ENCODE results near the gene LZTFL1.
"Not testable (repeated sequence)": the region's sequence is repeated elsewhere in the genome, so short reads cannot be mapped to it uniquely, and the experiment has no call there.

The LZTFL1 gene

GRCh38 chr3:45865563-45865962 is 23.6 kb upstream of the LZTFL1 start:
- no peak for DNase-seq

- DNase-seq: no peak
Measured at GRCh38 chr3:45864760-45865519, 23.0 kb upstream of the LZTFL1 start.

DNA sequence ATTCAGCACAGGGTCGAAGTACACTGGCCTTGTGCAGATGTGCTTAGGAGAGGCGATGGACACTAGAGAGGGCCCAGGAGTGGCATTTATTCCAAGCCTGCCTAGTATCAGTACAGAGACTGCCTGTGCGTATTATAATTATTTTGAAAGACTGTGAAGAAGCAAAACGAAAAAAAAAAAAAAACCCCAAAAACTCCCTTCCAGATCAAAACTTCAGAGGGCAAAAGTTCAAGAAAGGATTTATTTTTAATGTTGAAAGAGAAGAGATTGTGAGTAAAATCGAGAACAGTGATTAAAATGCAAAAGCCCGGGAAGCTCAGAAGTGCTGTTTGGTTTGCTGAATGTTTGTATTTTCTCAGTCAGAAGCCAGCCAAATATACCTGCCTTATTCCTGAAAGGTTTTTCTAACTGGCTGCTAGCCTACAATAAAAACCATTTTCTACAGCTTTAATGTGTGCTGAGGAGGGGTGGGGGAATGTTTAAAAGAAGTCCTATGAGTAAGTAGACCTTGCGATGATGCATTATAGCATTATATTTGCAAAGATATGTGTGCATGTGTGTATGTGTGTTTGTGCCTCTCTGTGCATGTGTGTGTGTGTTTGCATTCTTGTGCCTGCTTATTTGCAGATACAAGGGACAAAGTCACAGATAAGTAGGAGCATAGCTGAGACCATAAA is 19.3 kb upstream of the LZTFL1 start:
- no peak for DNase-seq

GRCh38 chr3:45860481-45860880 is 18.6 kb upstream of the LZTFL1 start:
- DNase-seq: no peak

- no peak for DNase-seq
Measured at GRCh38 chr3:45858809-45859543, 17.1 kb upstream of the LZTFL1 start.

- not testable (repeated sequence) for DNase-seq
Measured at GRCh38 chr3:45857024-45857423, 15.1 kb upstream of the LZTFL1 start.

DNA sequence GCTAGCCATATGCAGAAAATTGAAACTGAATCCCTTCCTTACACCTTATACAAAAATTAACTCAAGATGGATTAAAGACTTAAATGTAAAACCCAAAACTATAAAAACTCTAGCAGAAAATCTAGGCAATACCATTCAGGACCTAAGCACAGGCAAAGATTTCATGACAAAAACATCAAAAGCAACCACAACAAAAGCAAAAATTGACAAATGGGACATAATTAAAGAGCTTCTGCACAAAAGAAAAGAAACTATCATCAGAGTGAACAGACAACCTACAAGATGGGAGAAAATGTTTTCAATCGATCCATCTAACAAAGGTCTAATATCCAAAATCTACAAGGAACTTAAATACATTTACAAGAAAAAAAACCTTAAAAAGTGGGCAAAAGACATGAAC is 14.4 kb upstream of the LZTFL1 start:
- DNase-seq: not testable (repeated sequence)

- DNase-seq: no peak
Measured at GRCh38 chr3:45852828-45853227, 10.9 kb upstream of the LZTFL1 start.

DNA sequence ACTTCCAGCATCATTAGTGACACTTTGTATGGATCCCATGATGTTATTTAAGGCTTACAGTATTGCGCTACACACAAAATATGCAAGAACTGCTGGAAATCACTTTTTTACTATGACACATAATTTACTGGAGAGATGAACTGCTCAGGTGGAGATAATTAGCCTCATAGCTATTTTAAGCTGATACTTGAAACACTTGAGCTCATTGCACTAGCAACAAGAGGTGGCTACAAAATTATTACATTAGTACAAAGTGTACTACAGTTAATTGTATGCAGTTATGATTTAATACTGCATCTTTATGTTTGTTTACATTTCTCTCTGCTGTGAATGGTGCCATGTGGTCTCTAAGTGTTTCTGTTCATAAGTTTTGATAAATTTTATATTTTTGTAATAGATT is 6.5 kb upstream of the LZTFL1 start:
- no peak for DNase-seq

DNA sequence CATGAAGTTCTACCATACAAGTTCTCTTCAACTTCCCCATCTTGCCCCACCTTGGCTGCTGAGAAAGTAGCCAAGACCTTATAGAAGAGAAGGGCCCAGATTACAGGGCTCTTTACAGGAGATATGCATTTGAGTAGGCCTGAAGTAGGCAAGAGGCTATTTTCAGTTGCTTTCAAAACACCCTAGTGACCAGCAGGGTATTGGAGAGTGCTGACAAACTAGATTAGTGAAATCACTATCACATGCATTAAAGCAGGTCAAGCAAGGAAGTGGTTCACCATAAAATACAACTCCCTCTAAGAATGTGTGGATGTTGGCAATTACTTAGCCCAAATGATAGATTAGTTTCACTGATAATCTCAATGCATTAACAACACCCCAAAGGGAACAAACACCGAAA is 2.7 kb upstream of the LZTFL1 start:
- DNase-seq: no peak

DNA sequence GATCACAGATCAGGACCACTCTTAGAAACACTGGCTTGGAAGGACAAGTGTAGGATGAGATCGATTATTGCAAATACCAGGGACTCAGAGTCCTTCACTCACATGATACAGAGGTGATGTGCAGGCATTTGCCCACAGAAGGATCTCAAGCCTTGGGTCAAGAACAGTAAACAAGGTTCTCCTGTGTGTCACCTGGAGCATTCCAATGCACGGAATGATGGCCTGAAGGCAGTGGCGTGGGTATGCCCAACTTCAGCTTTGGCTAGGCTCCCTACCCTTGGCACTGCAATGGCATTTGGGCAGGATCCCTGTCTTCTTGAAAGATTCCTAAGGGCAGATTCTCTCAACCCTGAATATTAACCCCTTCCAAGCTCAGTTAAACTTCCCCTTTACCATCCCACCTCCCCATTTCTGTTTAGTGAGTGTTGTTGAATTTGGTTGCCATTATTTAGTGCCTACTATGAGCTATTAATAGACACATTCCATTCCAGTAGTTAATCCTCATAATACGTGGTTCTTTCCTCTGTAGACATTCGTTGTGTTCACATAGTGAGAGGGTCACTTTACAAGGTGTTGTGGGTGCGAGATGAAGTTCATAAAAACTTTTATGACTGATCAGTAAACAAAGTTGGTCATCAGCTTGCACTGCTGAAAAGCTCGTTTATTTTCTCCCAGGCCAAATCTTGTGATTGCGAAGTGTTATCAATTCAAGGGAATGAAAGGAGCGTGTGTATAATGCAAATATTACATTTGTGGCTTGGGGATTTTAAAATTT is 1.1 kb upstream of the LZTFL1 start:
- no peak for DNase-seq

- DNase-seq: peak in 7 of 56 donors; percentile 5 to 53 (median 30)
Measured at GRCh38 chr3:45841420-45841756, 531 bp downstream of the LZTFL1 start.

DNA sequence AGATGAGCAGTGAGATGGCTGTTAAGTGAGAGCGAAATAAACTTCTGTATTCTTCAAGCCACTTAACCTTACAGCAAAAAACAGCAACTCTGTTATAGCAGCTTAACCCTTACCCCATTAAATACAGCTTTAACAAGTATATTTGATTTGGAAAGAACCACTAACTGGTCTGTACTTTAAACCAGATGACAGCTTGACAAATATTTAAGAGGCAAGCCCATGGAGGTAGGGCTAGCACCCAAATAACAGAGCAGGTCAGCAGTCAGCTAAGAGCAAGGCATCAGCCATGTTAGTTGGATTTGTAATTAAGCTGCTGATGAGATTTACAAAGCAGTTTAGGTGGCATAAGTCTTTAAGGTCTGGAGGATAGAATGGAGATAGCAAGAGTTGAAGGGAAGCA is 3.5 kb downstream of the LZTFL1 start:
- no peak for DNase-seq

DNA sequence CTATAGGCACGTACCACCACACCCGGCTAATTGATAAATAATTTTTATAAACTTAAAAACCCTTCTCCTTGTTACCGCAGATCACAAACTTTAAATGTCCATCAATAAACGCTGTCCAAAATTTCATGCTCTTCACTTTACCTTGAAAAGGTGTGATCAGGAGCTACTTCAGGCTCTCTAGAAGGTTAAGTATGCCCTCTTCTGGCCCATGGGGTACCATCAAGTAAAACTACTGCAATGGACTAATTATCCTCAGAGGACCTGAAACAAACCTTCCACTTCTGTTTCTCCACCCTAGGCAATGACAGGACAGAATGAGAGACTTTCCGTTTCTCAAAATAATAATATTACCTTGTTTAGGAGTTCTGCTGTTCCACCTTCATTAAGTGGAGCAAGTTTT is 9.2 kb downstream of the LZTFL1 start:
- no peak for DNase-seq

GRCh38 chr3:45830121-45830520 is 11.8 kb downstream of the LZTFL1 start:
- DNase-seq: no peak

DNA sequence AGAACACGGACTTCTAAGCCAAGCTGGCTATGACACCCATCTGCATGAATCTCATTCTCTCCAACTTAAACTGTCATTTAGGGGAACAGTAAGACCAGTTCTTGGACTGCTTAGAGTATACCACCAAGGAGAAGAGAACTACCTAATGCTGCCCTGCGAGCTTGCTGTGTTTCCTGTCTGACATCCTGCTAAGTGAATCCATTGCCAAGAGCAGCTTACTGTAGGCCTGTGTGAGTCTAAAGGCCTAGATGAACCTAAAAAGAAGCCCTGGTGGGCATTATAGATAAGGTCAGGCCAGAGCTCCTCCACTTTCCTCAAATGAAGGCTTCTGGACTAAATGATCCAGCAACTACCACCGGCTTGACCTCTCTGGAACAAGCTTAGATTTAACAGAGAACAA is 15.0 kb downstream of the LZTFL1 start:
- no peak for DNase-seq

DNA sequence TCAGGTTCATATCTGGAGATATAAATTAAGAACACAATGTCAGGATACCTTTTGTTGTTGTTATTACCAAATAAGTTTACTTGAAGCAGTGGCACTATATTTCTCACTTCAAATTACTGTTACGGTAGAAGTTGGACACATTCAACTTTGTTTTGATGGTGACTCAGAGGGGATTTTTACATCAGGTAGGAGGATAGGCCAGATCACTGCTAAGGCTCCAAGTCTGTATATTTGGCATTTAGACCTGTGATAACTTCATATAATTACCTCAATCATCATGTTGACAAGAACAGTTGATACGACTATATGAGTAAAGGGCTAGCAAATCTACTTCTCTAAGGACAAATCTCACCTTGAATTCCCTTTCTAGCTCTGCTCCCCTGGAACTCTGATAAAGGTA is 15.6 kb downstream of the LZTFL1 start:
- DNase-seq: no peak

DNA sequence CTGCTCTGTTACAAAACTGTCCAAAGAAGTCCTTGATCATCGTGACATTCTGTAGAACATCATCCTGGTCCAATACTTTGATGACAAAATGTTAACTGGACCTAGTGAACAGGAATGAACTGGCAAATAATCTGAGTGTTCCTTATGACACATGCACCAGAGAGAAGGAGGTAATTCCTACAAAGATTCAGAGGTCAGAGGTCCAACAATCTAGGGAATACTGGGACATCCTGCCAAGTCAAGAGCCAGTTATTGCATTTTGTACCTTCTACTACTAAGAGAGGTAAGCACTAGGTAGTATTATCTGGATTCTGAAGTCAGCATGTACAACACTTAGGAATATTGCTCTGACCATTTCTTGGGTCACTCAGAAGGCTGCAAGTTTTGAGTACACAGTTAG is 20.8 kb downstream of the LZTFL1 start:
- DNase-seq: no peak

GRCh38 chr3:45819543-45819942 is 22.4 kb downstream of the LZTFL1 start:
- no peak for DNase-seq

GRCh38 chr3:45817831-45818522 is 23.9 kb downstream of the LZTFL1 start:
- DNase-seq: no peak

DNA sequence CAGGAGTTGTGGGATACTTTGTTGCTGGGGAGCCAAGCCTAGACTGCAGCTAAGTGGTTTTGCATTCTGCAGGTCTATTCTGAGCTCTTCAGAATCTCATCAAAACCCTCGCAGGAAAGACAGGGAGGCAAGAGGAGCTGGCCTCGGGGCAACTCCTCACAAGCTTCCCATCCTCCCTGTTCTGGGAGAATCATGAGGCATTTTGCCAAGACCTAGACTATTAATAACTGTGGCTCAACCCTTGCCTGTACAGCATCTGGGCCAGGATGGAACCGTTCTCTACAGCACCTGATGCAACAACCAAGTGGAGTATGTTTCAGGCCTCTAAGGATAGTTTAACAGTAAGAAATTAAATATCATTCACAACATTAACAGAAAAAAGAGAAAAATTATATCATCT is 25.4 kb downstream of the LZTFL1 start:
- DNase-seq: no peak

Data from nucleus accumbens (tissue), 56 donors.